Ovary (tissue), 3 donors: ENCODE data around the gene DMRTB1.

Source experiments
- CTCF ChIP-seq, 3 donors: fragments of 450-650 bp in 2 of 3; fragments of 200-600 bp in 1 of 3; IDR thresholded peaks; one replicate each; pipeline versions ENCODE4 v1.5.1 to v1.8.0; 2016 to 2022; ENCODE audit warnings: antibody characterized with exemption in 3 of 3, mild to moderate bottlenecking in 1 of 3
- EP300 ChIP-seq: sonication (generic); formaldehyde crosslinking; IDR thresholded peaks from one replicate; pipeline ENCODE4 v1.6.1; 2017; ENCODE audit warnings: antibody characterized with exemption
- POLR2A ChIP-seq: fragments of 450-650 bp; IDR thresholded peaks from one replicate; pipeline ENCODE4 v1.6.1; 2017; ENCODE audit warnings: antibody characterized with exemption, mild to moderate bottlenecking, moderate library complexity
- donor health status: DM: no; HTN: no; CAD: no.

- TF ChIP-seq CTCF (IDR thresholded peaks at IDR 0.05): no peak
- no peak for TF ChIP-seq EP300
- TF ChIP-seq POLR2A: no peak
Measured at GRCh38 chr1:53449021-53449420, 10.2 kb upstream of the DMRTB1 start.
